GM21447 (cell line): Measurements from ENCODE around the gene PRKN.

Experiments used
- ATAC-seq: cut with Tn5 transposase; IDR thresholded peaks from one replicate; pipeline ENCODE4 v1.9.1; 2021; ENCODE audit not compliant: unreplicated experiment

Gene PRKN

GRCh38 chr6:162727322-162728182, at the start of gene PRKN, which contains the start of gene PACRG:
TSS of gene PRKN (minus strand) at chr6:162727766.
TSS of gene PACRG (plus strand) at chr6:162727974.
- ATAC-seq: peak; percentile 96

- no peak for ATAC-seq
These were observed 49.5 kb upstream of the PRKN start for GRCh38 chr6:162777091-162777490.

GRCh38 chr6:162773996-162774395, 46.4 kb upstream of the PRKN start:
- no peak for ATAC-seq

GRCh38 chr6:162772466-162772865, 44.9 kb upstream of the PRKN start:
- no peak for ATAC-seq

- no peak for ATAC-seq
These were observed 43.4 kb upstream of the PRKN start for GRCh38 chr6:162770955-162771354.

GRCh38 chr6:162770136-162770535, 42.6 kb upstream of the PRKN start:
- no peak for ATAC-seq

GRCh38 chr6:162753775-162754174, 26.2 kb upstream of the PRKN start:
- no peak for ATAC-seq

- no peak for ATAC-seq
These were observed 23.8 kb upstream of the PRKN start for GRCh38 chr6:162751211-162751859.

GRCh38 chr6:162750776-162751175, 23.2 kb upstream of the PRKN start:
- no peak for ATAC-seq

GRCh38 chr6:162736961-162737360, 9.4 kb upstream of the PRKN start:
- no peak for ATAC-seq

- no peak for ATAC-seq
These were observed 5.9 kb upstream of the PRKN start for GRCh38 chr6:162733489-162733888.

GRCh38 chr6:162730502-162730901, 2.9 kb upstream of the PRKN start:
- no peak for ATAC-seq

GRCh38 chr6:162728706-162729105, 1.1 kb upstream of the PRKN start:
- ATAC-seq: no peak

- ATAC-seq: no peak
These were observed 631 bp upstream of the PRKN start for GRCh38 chr6:162728197-162728596.

GRCh38 chr6:162726947-162727321, 632 bp downstream of the PRKN start:
- ATAC-seq: peak; percentile 19

- no peak for ATAC-seq
These were observed 4.9 kb downstream of the PRKN start for GRCh38 chr6:162722633-162723032.

- ATAC-seq: no peak
These were observed 5.3 kb downstream of the PRKN start for GRCh38 chr6:162722226-162722625.

- no peak for ATAC-seq
These were observed 6.2 kb downstream of the PRKN start for GRCh38 chr6:162721404-162721687.

GRCh38 chr6:162719528-162719927, 8.0 kb downstream of the PRKN start:
- ATAC-seq: no peak

GRCh38 chr6:162715601-162716000, 12.0 kb downstream of the PRKN start:
- ATAC-seq: no peak

- no peak for ATAC-seq
These were observed 13.4 kb downstream of the PRKN start for GRCh38 chr6:162713974-162714780.

GRCh38 chr6:162712694-162713093, 14.9 kb downstream of the PRKN start:
- ATAC-seq: no peak
